Measurements from ENCODE around the gene FBXW5.

FBXW5 gene

DNA sequence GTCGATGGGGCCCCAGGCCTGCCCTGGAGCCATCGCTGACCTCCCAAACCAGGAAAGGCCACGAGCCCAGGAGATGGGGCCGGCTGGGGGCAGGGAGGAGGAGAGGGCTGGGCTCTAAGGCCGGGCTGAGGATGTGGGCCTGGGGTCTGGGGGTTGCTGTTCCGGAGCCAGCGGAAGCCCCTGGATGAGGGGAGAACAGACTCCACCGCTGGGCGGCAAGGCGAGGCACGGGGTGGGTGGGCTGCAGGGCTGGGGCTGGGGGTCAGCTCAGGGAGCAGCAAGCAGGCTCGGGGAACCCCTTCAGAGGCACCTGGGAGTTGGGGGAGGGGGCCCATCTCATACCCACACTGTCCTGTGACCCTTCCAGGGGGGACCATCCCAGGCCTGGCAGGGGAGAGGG lies 19.2 kb upstream of the FBXW5 start:
- DNase-seq (ENCODE audit: low read depth, low spot score), result no peak
- H3K4me3 ChIP-seq (ENCODE audit: low read length), result no peak overlapping the region

DNA sequence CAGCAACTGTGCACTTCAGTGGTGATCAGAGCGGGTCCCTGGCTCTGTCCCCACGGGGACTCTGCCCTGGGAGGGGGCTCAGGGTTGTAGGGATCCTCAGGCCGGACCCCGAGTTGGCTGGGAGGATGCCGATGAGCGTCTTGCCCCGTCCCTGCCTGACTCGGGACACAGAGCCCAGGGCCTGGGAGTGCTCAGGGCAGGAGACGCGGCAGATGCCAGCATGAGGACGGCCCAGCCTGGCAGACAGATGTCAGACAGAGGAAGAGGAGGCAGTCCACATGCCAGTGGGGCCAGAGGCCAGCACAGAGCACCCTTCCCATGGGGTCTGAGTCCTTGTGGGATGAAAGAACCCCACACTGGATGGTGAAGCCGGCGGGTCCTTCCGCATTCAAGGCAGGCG lies 18.8 kb upstream of the FBXW5 start:
- H3K4me3 ChIP-seq (ENCODE audit: low read length), result no peak overlapping the region
- DNase-seq (ENCODE audit: low read depth, low spot score), result no peak

DNA sequence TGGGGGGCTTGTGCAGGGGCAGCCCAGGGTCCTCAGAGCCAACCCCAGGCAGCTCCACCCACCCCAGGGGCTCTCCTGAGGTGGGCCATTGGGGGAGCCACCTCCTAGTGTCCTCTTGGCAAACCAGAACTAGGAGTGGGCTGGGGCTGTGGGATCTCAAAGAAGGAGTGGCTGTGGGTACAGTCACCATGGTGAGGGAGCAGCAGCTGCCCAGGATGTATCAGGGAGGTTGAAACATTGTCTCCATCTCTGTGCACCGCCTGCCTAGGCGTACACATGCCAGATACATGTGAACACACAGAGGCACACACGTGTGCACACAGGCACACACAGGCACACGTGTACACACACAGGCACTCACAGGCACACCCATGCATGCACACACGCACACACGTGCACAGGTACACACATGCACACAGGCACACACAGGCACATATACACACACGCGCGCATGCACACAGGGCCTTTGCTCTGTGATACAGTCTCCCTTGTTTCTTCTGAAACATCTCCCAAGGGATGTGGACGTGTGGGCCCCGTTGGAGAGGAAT lies 18.2 kb upstream of the FBXW5 start:
- no peak for DNase-seq (ENCODE audit: low read depth, low spot score)
- H3K4me3 ChIP-seq (ENCODE audit: low read length), result no peak overlapping the region

DNA sequence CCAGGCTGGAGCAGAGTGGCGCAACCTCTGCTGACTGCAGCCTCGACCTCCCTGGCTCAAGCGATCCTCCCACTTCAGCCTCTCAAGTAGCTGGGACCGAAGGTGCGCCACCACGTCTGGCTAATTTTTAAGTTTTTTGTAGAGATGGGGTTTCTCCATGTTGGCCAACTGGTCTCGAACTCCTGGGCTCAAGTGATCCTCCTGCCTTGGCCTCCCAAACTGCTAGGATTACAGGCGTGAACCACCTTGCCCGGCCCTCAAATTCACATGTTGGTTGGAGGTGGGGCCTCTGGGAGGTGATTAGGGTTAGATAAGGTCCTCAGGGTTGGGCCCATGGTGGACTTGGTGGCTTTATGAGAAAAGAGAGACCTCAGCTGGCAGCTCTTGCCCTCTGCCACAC lies 17.6 kb upstream of the FBXW5 start:
- no peak overlapping the region for H3K4me3 ChIP-seq (ENCODE audit: low read length)
- no peak for DNase-seq (ENCODE audit: low read depth, low spot score)

DNA sequence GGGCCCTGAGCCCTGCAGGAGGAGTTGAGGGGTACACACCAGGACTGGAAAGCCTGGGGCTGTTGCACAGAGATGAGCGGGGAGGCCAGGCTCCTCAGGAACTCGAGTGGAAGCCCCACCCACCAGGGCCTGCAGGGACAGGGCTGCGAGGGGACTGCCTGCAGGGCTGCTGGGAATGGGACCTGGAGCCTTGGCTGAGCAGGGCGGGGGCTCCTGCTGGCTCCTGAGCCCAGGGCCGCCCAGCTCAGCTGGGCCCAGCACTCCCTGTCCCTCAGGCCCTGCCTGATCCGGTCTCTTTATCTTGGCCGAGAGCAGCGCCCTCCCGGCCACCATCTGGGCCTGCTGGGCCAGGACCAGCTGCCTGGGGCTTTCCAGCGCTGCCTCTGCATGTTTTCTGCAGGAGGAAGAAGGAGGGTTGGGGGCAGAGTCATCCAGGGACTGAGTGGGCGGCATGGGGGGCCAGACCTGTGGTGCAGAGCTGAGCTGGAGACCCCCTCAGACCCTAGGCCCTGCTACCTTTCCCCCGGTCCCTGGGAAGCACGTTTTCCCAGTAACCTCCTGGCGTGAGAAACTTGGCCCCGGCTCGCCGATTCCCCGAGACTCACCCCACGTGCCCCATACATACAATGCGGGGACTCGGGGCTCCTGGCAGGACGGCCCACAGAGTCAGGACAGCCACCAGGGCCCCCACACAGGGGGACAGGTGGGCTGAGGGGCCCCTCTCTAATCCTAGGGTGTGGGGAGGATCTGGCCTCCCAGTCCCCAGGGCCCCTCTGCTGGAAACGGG lies 16.9 kb upstream of the FBXW5 start:
- no peak for DNase-seq (ENCODE audit: low read depth, low spot score)
- no peak overlapping the region for H3K4me3 ChIP-seq (ENCODE audit: low read length)

DNA sequence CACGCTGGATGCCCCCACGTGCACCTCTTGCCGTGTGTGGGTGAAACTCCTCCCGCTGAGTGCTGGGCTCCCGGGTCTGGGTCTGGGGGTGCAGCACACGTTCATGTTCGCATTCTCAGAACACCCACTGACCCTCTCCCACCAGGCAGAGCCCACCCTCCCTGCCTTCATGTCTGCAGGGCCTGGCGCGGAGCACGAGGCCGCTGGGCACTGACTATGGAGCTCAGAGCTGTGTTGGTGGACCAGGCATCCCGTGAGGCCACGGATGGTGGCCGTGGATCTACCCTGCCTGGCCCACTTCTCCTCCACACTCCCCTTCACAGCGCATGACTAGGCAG lies 16.4 kb upstream of the FBXW5 start:
- DNase-seq (ENCODE audit: low read depth, low spot score), result no peak
- H3K4me3 ChIP-seq (ENCODE audit: low read length), result no peak overlapping the region

DNA sequence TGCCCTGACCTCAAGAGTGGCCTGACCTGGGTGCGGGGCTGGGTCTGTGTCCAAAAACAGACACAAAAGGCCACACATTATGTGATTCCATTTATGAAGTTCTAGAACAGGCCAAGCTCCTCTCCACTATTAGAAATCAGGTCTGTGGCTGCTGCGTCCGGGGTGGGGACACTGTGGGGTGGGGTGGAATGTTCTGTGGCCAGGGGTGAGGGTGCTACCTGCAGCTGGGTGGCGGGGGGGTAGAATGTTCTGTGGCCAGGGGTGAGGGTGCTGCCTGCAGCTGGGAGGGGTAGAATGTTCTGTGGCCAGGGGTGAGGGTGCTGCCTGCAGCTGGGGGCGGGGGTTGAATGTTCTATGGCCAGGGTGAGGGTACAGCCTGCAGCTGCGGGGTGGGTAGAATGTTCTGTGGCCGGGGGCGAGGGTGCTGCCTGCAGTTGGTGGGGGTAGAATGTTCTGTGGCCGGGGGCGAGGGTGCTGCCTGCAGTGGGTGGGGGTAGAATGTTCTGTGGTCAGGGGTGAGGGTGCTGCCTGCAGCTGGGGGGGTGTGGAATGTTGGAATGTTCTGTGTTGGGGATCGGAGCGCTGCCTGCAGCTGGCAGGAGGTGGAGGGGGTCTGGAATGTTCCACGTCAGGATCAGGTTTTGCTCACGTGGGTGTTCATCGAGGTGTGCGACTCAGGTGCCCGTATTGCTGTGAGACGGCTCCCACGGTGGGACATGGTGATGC lies 15.8 kb upstream of the FBXW5 start:
- H3K4me3 ChIP-seq (ENCODE audit: low read length), result no peak overlapping the region

DNA sequence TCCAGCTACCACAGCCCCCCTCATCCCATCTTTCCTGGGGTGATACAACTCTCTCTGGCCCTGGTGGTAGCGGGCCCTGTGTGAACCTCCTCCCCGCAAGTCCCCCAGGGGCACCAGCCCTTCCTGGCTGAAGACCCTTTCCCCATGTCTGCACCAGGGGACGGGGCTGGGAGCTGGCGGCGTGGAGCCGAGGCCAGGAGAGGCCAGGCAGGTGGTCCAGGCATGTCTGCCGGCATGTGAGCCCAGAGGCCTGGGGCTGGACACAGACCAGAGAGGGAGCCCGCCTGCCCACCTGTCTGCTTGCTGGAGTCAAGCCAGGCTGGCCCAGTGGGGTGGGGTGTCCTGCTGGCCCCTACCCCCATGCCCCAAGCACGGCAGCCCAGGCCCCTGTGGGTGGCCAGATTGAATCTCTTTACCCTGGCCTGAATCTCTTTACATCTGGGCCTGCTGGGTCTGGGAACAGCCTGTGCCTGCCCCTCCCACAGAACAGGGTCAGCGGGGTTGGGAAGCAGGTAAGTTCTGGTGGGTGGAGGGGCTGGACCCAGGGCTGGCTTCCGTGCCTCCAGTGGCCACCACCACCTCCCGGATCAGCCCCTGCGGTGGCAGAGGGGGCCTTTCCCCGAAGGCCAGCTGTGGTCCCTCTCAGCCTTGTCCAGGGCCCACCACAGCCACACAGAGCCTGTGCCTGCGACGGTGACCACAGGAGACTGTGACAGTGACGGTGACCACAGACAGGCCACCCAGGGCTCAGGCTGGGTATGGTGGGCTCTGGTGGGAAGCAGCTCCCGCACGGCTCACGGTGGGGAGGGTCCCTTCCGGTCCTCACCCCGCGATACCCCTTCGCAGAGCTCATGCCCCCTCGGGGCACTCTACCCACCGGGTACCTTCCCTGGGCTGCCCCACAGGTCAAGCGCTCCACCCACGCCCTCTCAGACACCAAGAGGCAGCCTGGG lies 14.6 kb upstream of the FBXW5 start:
- no peak for DNase-seq (ENCODE audit: low read depth, low spot score)
- no peak overlapping the region for H3K4me3 ChIP-seq (ENCODE audit: low read length)

More for the DNA sequence above, 15.8 kb upstream of the FBXW5 start:
- no peak for DNase-seq (ENCODE audit: low read depth, low spot score)

DNA sequence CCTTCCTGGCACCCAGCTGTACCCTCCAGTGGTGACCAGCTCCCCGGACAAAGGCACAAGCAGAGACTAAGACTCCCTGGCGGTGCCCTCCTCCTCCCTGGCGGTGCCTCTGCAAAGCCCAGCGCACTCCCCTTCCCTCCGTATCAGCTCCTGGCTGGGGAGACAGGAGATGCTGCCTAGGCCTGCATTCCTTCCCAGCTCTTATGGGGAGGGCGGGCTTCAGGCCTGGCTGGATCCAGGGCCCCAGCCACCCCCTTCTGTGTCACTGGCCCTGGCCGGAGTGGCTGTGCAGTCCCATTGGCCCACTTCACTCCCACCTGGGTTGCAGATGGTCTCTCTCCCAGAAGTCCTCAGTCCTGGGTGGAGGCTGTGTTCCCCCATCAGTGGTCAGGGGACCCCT lies 13.9 kb upstream of the FBXW5 start:
- H3K4me3 ChIP-seq (ENCODE audit: low read length), result no peak overlapping the region
- no peak for DNase-seq (ENCODE audit: low read depth, low spot score)

DNA sequence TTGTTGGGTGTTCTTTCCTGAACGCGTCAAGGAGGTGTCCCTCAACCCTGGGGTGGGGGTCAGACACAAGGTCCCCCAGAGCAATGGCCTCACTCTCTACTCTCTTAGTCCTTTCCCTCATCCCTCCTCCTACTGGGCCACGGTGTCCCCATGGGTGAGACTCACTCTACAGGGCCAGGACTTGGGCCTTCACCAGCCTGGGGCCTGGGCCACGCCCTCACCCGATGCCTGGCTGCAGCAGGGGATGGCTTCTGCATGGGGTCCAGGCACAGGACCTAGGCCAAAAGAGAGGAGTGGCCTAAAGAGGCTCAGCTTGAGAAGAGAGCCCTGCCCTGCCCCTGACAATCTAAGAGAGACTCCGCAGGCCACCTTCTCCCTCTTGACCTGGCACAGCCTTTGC lies 13.4 kb upstream of the FBXW5 start:
- DNase-seq (ENCODE audit: low read depth, low spot score), result no peak
- no peak overlapping the region for H3K4me3 ChIP-seq (ENCODE audit: low read length)

DNA sequence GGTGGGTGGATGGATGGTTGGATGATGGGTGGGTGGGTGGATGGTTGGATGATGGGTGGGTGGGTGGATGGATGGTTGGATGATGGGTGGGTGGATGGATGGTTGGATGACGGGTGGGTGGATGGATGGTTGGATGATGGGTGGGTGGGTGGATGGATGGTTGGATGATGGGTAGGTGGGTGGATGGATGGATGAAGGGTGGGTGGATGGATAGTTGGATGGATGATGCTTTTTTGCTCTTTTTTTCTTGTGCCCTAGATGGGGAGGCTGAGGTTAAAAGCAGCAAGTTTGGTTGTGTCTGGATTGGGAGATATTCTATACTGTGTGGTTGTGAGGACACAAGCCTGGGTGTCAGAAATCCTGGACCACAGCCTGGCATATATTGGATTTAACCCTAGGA lies 12.9 kb upstream of the FBXW5 start:
- DNase-seq (ENCODE audit: low read depth, low spot score), result no peak
- no peak overlapping the region for H3K4me3 ChIP-seq (ENCODE audit: low read length)

DNA sequence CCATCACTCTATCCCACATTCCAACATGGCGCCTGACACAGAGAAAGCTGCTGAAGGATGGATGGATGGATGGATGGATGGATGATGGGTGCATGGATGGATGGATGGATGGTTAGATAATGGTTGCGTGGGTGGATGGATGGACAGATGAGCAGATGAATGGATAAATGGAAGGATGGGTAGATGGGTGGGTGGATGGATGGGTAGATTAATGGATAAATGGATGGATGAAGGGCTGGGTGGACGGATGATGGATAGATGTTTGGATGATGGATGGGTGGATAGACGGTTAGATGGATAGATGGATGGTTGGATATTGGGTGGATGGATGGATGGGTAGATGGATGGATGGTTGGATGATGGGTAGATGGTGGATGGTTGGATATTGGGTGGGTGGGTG lies 12.1 kb upstream of the FBXW5 start:
- no peak for DNase-seq (ENCODE audit: low read depth, low spot score)
- H3K4me3 ChIP-seq (ENCODE audit: low read length), result no peak overlapping the region

DNA sequence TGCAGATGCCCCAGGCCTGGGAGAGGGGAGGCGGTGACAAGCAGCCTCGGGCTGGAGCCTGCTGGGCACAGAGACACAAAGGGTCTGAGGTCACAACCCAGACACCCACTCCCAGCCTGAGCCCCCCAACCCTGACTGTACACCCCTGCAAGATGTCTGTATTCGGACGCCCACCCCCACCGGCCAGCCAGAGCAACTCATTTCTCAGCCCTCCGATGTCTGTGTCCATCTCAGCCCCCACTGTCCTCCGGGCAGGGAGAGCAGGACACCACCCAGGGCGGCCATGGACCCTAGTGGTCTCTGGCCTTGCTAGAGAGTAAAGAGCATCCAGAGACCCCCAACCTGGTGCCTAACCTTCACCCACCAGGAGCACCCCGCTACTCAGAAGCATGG lies 11.4 kb upstream of the FBXW5 start:
- no peak overlapping the region for H3K4me3 ChIP-seq (ENCODE audit: low read length)
- no peak for DNase-seq (ENCODE audit: low read depth, low spot score)

DNA sequence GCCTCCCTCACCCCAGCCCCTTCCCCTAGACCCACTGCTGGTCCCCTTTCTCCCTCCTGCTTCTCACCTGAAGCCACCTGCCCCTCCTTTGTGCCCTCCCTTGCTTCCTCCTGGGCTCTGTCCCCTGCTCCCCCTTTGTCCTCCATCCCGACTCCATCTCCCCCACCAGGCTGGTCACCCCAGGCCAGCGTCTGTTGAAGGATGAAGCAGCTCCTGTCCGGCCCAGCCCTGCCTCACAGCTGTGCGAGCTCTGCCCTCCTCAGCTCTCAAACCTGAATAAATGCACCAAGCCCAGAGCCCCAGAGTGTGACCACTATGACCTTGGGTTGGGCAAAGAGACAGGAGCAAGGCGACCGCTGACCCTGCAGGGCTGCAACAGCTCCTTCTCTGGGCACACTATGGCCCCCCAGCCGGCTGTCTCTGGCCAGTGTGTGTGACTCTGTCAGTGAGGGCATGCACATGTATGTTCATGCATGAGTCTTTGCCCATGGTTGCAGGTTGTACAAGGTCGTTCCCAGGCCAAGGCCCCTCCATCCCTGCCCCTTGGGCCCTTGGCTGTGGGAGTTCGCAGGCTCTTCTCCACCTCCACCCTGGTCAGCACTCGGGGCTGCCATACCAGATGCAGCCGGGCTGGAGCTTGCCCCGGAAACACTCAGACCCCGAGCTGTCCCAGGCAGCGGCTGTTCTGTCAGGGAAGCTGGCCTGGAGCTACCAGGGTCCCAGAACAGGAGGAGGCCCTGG lies 10.8 kb upstream of the FBXW5 start:
- H3K4me3 ChIP-seq (ENCODE audit: low read length), result no peak overlapping the region
- DNase-seq (ENCODE audit: low read depth, low spot score), result no peak

DNA sequence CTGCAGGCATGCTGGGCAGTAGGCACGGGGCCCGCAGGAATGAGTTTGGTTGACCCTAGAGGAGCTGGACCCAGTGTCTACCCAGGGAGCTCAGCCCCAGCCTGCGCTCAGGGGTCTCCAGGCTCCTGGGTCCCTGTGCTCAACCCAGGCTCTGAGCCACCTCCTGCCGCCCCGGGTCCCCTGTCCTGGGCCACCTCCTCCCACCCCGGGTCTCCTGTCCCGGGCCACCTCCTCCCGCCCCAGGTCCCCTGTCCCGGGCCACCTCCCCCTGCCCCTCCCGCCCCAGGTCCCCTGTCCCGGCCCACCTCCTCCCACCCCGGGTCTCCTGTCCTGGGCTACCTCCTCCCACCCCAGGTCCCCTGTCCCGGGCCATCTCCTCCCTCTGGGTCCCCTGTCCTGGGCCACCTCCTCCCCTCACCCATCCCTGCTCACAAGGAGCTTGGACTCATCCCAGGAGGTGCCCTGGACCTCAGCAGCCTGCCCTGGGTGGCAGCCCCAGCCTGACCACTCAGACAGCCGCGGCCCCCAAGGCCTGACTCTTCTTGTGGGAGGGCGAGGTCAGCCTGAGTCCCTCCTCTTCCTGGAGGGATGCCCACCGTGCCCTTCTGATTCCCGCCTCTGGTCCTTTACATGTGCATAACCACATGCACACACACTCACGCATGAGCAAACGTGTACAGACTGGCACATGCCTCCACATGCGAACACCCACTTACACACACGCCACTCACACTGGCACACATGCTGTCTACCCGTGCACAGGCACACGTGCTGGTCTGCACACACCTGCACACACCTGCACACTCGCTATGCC lies 9.9 kb upstream of the FBXW5 start:
- DNase-seq (ENCODE audit: low read depth, low spot score), result no peak
- no peak overlapping the region for H3K4me3 ChIP-seq (ENCODE audit: low read length)

DNA sequence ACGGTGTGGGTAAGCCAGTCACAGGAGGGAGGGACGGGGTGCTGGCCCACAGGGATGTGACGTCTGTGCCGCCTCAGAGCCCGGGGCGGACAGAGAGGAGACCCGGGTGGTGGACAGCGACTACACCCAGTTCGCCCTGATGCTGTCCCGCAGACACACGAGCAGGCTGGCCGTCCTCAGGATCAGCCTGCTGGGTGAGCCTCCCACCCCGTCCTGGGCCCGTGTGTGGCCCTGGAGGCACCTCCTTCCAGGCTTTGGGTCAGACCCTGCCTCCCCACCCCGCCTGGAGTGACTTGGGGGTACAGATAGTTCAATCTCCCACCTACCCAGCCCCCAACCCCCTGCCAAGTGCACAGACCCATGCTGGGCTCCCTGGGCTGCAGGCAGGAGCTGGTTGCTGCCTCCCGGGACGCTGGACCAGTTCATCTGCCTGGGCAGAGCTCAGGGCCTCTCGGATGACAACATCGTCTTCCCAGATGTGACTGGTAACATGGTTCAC lies 9.3 kb upstream of the FBXW5 start:
- no peak for DNase-seq (ENCODE audit: low read depth, low spot score)
- no peak overlapping the region for H3K4me3 ChIP-seq (ENCODE audit: low read length)

DNA sequence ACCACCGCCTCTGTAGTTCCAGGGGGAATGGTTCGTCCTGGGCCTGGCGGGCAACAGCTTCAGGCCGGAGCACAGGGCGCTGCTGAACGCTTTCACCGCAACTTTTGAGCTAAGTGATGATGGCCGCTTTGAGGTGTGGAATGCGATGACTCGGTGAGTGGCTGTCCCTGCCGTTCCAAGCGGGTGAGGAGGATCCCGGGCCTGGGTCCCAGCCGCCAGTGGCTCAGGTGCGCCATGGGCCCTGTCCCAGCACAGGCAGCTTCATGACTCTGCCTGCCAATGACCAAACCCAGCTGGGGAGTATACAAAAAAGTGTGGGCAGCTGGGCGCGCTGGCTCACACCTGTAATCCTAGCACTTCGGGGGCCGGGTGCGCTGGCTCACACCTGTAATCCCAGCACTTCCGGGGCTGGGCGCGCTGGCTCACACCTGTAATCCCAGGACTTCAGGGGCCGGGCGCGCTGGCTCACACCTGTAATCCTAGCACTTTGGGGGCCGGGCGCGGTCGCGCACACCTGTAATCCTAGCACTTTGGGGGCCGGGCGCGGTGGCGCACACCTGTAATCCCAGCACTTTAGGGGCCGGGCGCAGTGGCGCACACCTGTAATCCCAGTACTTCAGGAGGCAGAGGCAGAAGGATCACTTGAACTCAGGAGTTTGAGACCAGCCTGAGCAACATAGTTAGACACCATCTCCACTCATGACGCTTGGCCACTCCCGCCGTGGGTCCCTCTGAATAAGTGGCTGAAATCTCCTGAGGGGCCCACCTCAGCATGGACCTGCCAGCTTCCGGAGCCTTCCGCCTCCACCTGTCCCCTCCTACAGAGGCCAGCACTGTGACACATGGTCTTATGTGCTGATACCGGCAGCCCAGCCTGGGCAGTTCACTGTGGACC lies 8.6 kb upstream of the FBXW5 start:
- no peak overlapping the region for H3K4me3 ChIP-seq (ENCODE audit: low read length)
- DNase-seq (ENCODE audit: low read depth, low spot score), result no peak
